ENCODE data around the gene MUC20.
"Not testable (repeated sequence)": the region's sequence is repeated elsewhere in the genome, so short reads cannot be mapped to it uniquely, and the experiment has no call there.

The MUC20 gene

GRCh38 chr3:195711091-195711812 is 9.5 kb upstream of the MUC20 start:
- not testable (repeated sequence) for DNase-seq

- no peak for DNase-seq
These were observed 8.8 kb upstream of the MUC20 start for GRCh38 chr3:195711813-195712534.

GRCh38 chr3:195712535-195712910 is 8.3 kb upstream of the MUC20 start:
- DNase-seq = not testable (repeated sequence)

- DNase-seq = not testable (repeated sequence)
These were observed 7.6 kb upstream of the MUC20 start for GRCh38 chr3:195713150-195713549.

GRCh38 chr3:195714380-195715011 is 6.3 kb upstream of the MUC20 start:
- DNase-seq = no peak

- DNase-seq = no peak
These were observed 5.6 kb upstream of the MUC20 start for GRCh38 chr3:195715134-195715533.

- no peak for DNase-seq
These were observed 5.1 kb upstream of the MUC20 start for GRCh38 chr3:195715583-195716266.

GRCh38 chr3:195717416-195717815 is 3.4 kb upstream of the MUC20 start:
- no peak for DNase-seq

GRCh38 chr3:195717852-195718476 is 2.8 kb upstream of the MUC20 start:
- no peak for DNase-seq

- no peak for DNase-seq
These were observed 2.2 kb upstream of the MUC20 start for GRCh38 chr3:195718477-195718984.

GRCh38 chr3:195719514-195720254 is 1.1 kb upstream of the MUC20 start:
- not testable (repeated sequence) for DNase-seq

- not testable (repeated sequence) for DNase-seq
These were observed 1.6 kb downstream of the MUC20 start for GRCh38 chr3:195722139-195722995.

- DNase-seq = not testable (repeated sequence)
These were observed 2.2 kb downstream of the MUC20 start for GRCh38 chr3:195722996-195723345.

GRCh38 chr3:195724363-195724762 is 3.6 kb downstream of the MUC20 start:
- not testable (repeated sequence) for DNase-seq

- not testable (repeated sequence) for DNase-seq
These were observed 5.3 kb downstream of the MUC20 start for GRCh38 chr3:195725916-195726740.

- no peak for DNase-seq
These were observed 6.9 kb downstream of the MUC20 start for GRCh38 chr3:195727606-195728195.

- DNase-seq = not testable (repeated sequence)
These were observed 8.0 kb downstream of the MUC20 start for GRCh38 chr3:195728789-195729188.

GRCh38 chr3:195729476-195730251 is 8.9 kb downstream of the MUC20 start:
- no peak for DNase-seq

Data from NCI-H2029 treated with DMSO at 0.1 percent for 48 hours (cell line).